A549 treated with AZD9567 at 1 μM for 4 hours (cell line): ENCODE results near the gene TEX35. TPM values are rescaled to one million over a fixed set of nuclear protein-coding genes. Genes with fewer than 3 reads are reported as not detected.

Experiments used
- total RNA-seq: library from RNA; stranded (reverse); fragments of 200-300 nt; extraction: Qiagen RNA extraction; gene quantifications from 5 replicates; pipeline ENCODE4 v1.2.3, GENCODE V29; 2022; ENCODE audit not compliant: insufficient read depth

The TEX35 gene
- total RNA-seq = 0.05 TPM in 2 of 5 replicates, not detected in the others

DNA sequence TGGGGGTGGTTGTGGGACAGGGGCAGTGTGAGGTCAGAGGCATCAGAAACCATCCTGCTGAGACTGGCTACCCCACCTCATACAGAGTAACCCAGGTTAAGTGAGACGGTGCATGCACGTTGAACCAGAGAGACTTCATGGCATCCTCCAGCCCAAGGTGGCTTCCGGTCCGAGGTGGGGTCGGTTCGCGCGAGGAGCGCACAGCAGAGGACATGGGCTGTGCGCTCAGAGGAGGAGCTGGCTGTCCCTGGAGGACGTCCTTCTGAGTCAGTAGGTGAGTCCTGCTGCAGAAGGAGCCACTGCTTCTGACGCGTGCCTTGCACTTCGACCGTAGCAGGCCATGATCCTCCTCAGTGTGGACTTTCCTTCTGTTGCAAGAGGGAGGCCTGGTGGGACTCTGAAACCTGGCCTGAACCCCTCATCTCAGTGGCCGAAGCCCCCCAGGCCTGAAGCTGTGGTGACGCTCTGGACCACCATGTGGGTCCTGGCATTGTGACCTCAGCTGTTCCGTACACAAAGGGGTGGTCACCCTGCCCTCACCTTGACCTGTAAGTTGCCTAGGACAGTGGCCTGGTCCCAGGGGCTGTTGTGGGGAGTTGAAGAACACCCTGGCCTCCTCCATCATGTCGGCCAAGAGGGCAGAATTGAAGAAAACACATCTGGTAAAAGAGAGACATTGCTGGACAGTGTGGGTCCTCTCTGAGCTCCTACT, at the start of gene TEX35:
Gene TEX35 (plus strand): TSS at position 544 of the 712 bp plus-strand sequence. CDS start 80 bp downstream, at position 624.

GRCh38 chr1:178496410-178497135, 16.3 kb upstream of the TEX35 start, which contains the start of gene CLEC20A:
TSS of gene CLEC20A (minus strand) at chr1:178496964. CDS start at chr1:178496939, 25 bp downstream.

Other genes with a start within 250 kb of the TEX35 start
- not detected in 5 replicates for gene CLEC20A, start 16.1 kb upstream of the TEX35 start, total RNA-seq
- 15.1 to 27.0 TPM (median 21.9 TPM) in 5 replicates for gene RALGPS2, start 212.1 kb downstream of the TEX35 start, total RNA-seq